ENCODE data around the gene JAM3.

The JAM3 gene

GRCh38 chr11:134144744-134145143 is 75.9 kb downstream of the JAM3 start:
- no peak overlapping the region for H3K9ac ChIP-seq (ENCODE audit: low read depth in 1 of 2, low read length in 2 of 2)
- peaks cover 0 to 13% of the 10 kb centered on the region in 2 donors for H3K36me3 ChIP-seq (ENCODE audit: control insufficient read depth in 1 of 2, insufficient read depth in 2 of 2, low read length in 2 of 2)
- H3K4me3 ChIP-seq (ENCODE audit: low read depth in 1 of 2, low read length in 2 of 2): no peak overlapping the region
- H3K4me1 ChIP-seq (ENCODE audit: control insufficient read depth in 1 of 2, insufficient read depth in 2 of 2, low read length in 2 of 2): no peaks in the 10 kb centered on the region
- H3K27ac ChIP-seq (ENCODE audit: low read depth, low read length): no peak overlapping the region
- H3K27me3 ChIP-seq (ENCODE audit: control insufficient read depth in 1 of 2, insufficient read depth in 2 of 2, low read length in 2 of 2): no peaks in the 10 kb centered on the region
- no peaks in the 10 kb centered on the region for H3K9me3 ChIP-seq (ENCODE audit: control insufficient read depth in 1 of 2, low read length in 2 of 2)

GRCh38 chr11:134145715-134146114 is 76.8 kb downstream of the JAM3 start:
- Histone ChIP-seq H3K9me3 (ENCODE audit: control insufficient read depth in 1 of 2, low read length in 2 of 2) (no peaks in the 10 kb centered on the region), H3K4me1 (ENCODE audit: control insufficient read depth in 1 of 2, insufficient read depth in 2 of 2, low read length in 2 of 2) (no peaks in the 10 kb centered on the region), H3K36me3 (ENCODE audit: control insufficient read depth in 1 of 2, insufficient read depth in 2 of 2, low read length in 2 of 2) (peaks cover 3 to 20% of the 10 kb centered on the region in 2 donors), H3K9ac (ENCODE audit: low read depth in 1 of 2, low read length in 2 of 2) (no peak overlapping the region), H3K27ac (ENCODE audit: low read depth, low read length) (no peak overlapping the region), H3K4me3 (ENCODE audit: low read depth in 1 of 2, low read length in 2 of 2) (no peak overlapping the region), H3K27me3 (ENCODE audit: control insufficient read depth in 1 of 2, insufficient read depth in 2 of 2, low read length in 2 of 2) (no peaks in the 10 kb centered on the region)

DNA sequence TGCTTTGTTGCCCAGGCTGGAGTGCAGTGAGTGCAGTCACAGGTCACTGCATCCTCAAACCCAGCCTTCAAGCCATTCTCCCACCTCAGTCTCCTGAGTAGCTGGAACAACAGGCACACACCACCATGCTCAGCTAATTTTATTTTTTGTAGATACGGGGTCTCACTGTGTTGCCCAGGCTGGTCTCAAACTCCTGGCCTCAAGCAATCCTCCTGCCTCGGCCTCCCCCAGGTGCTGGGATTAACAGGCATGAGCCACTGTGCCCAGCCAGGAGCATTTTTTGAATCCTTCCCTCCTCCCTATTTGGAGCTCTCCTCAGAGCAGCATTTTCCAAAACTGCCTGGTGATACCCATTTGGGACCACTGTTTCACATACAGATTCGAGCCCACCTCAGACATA is 77.7 kb downstream of the JAM3 start:
- Histone ChIP-seq H3K4me1 (ENCODE audit: control insufficient read depth in 1 of 2, insufficient read depth in 2 of 2, low read length in 2 of 2) (no peaks in the 10 kb centered on the region), H3K27me3 (ENCODE audit: control insufficient read depth in 1 of 2, insufficient read depth in 2 of 2, low read length in 2 of 2) (no peaks in the 10 kb centered on the region), H3K9ac (ENCODE audit: low read depth in 1 of 2, low read length in 2 of 2) (no peak overlapping the region), H3K4me3 (ENCODE audit: low read depth in 1 of 2, low read length in 2 of 2) (no peak overlapping the region), H3K9me3 (ENCODE audit: control insufficient read depth in 1 of 2, low read length in 2 of 2) (no peaks in the 10 kb centered on the region), H3K27ac (ENCODE audit: low read depth, low read length) (no peak overlapping the region), H3K36me3 (ENCODE audit: control insufficient read depth in 1 of 2, insufficient read depth in 2 of 2, low read length in 2 of 2) (peaks cover 7 to 29% of the 10 kb centered on the region in 2 donors)

GRCh38 chr11:134149371-134149770 is 80.5 kb downstream of the JAM3 start:
- H3K4me1 ChIP-seq (ENCODE audit: control insufficient read depth in 1 of 2, insufficient read depth in 2 of 2, low read length in 2 of 2): no peaks in the 10 kb centered on the region
- H3K9me3 ChIP-seq (ENCODE audit: control insufficient read depth in 1 of 2, low read length in 2 of 2): no peaks in the 10 kb centered on the region
- peaks cover 21 to 52% of the 10 kb centered on the region in 2 donors for H3K36me3 ChIP-seq (ENCODE audit: control insufficient read depth in 1 of 2, insufficient read depth in 2 of 2, low read length in 2 of 2)
- no peak overlapping the region for H3K9ac ChIP-seq (ENCODE audit: low read depth in 1 of 2, low read length in 2 of 2)
- no peak overlapping the region for H3K4me3 ChIP-seq (ENCODE audit: low read depth in 1 of 2, low read length in 2 of 2)
- no peaks in the 10 kb centered on the region for H3K27me3 ChIP-seq (ENCODE audit: control insufficient read depth in 1 of 2, insufficient read depth in 2 of 2, low read length in 2 of 2)
- no peak overlapping the region for H3K27ac ChIP-seq (ENCODE audit: low read depth, low read length)

GRCh38 chr11:134150195-134150903 is 81.5 kb downstream of the JAM3 start:
- Histone ChIP-seq H3K27me3 (ENCODE audit: control insufficient read depth in 1 of 2, insufficient read depth in 2 of 2, low read length in 2 of 2) (no peaks in the 10 kb centered on the region), H3K36me3 (ENCODE audit: control insufficient read depth in 1 of 2, insufficient read depth in 2 of 2, low read length in 2 of 2) (peaks cover 21 to 53% of the 10 kb centered on the region in 2 donors), H3K4me1 (ENCODE audit: control insufficient read depth in 1 of 2, insufficient read depth in 2 of 2, low read length in 2 of 2) (no peaks in the 10 kb centered on the region), H3K9me3 (ENCODE audit: control insufficient read depth in 1 of 2, low read length in 2 of 2) (no peaks in the 10 kb centered on the region), H3K9ac (ENCODE audit: low read depth in 1 of 2, low read length in 2 of 2) (no peak overlapping the region), H3K4me3 (ENCODE audit: low read depth in 1 of 2, low read length in 2 of 2) (no peak overlapping the region), H3K27ac (ENCODE audit: low read depth, low read length) (no peak overlapping the region)

DNA sequence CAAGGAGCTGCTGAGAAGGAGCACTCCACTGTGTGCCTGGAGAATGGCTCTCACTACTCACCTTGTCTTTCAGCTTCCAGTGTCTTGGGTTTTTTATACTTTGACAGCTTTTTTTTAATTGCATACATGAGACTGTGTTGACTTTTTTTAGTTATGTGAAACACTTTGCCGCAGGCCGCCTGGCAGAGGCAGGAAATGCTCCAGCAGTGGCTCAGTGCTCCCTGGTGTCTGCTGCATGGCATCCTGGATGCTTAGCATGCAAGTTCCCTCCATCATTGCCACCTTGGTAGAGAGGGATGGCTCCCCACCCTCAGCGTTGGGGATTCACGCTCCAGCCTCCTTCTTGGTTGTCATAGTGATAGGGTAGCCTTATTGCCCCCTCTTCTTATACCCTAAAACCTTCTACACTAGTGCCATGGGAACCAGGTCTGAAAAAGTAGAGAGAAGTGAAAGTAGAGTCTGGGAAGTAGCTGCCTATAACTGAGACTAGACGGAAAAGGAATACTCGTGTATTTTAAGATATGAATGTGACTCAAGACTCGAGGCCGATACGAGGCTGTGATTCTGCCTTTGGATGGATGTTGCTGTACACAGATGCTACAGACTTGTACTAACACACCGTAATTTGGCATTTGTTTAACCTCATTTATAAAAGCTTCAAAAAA is 82.3 kb downstream of the JAM3 start:
- Histone ChIP-seq H3K27me3 (ENCODE audit: control insufficient read depth in 1 of 2, insufficient read depth in 2 of 2, low read length in 2 of 2) (no peaks in the 10 kb centered on the region), H3K9me3 (ENCODE audit: control insufficient read depth in 1 of 2, low read length in 2 of 2) (no peaks in the 10 kb centered on the region), H3K4me3 (ENCODE audit: low read depth in 1 of 2, low read length in 2 of 2) (no peak overlapping the region), H3K9ac (ENCODE audit: low read depth in 1 of 2, low read length in 2 of 2) (no peak overlapping the region), H3K4me1 (ENCODE audit: control insufficient read depth in 1 of 2, insufficient read depth in 2 of 2, low read length in 2 of 2) (no peaks in the 10 kb centered on the region), H3K27ac (ENCODE audit: low read depth, low read length) (no peak overlapping the region), H3K36me3 (ENCODE audit: control insufficient read depth in 1 of 2, insufficient read depth in 2 of 2, low read length in 2 of 2) (peaks cover 21 to 62% of the 10 kb centered on the region in 2 donors)

GRCh38 chr11:134152696-134153095 is 83.8 kb downstream of the JAM3 start:
- Histone ChIP-seq H3K9me3 (ENCODE audit: control insufficient read depth in 1 of 2, low read length in 2 of 2) (no peaks in the 10 kb centered on the region), H3K4me3 (ENCODE audit: low read depth in 1 of 2, low read length in 2 of 2) (no peak overlapping the region), H3K27me3 (ENCODE audit: control insufficient read depth in 1 of 2, insufficient read depth in 2 of 2, low read length in 2 of 2) (no peaks in the 10 kb centered on the region), H3K4me1 (ENCODE audit: control insufficient read depth in 1 of 2, insufficient read depth in 2 of 2, low read length in 2 of 2) (no peaks in the 10 kb centered on the region), H3K9ac (ENCODE audit: low read depth in 1 of 2, low read length in 2 of 2) (no peak overlapping the region), H3K36me3 (ENCODE audit: control insufficient read depth in 1 of 2, insufficient read depth in 2 of 2, low read length in 2 of 2) (peaks cover 23 to 75% of the 10 kb centered on the region in 2 donors), H3K27ac (ENCODE audit: low read depth, low read length) (no peak overlapping the region)

DNA sequence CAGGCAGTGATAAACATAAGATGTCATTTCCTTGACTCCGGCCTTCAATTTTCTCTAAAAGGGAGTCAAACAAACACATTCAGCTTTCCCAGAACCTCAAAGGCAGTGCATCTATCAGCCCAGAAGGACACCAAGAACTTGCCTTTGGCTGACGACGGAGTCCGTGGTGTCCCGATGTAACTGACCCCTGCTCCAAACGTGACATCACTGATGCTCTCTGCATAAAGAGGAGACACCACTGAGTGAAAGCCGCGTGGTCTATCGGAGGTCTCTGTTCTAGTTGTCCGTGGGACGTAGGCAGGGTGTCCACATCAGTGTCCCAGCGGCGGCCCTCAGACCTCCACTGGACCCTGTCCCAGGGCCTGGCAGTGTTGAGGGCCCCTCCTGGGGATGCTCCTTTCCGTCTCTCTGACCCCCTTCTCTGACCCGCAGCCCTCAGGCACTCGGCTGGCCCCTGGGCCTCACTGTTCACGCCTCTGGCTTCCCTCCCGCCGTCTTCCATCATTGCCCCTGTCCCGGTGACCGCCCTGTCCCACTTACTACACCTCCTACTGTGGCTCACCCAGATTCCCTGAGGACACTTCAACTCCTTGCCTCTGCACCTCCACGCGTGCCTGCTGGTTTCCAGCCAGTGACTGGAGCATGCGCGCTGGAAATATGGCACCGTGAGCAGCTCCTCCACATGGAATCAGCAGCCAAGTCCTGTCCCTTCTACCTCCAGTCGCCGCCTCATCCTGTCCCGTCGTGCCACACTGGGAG is 84.5 kb downstream of the JAM3 start:
- Histone ChIP-seq H3K27me3 (ENCODE audit: control insufficient read depth in 1 of 2, insufficient read depth in 2 of 2, low read length in 2 of 2) (no peaks in the 10 kb centered on the region), H3K27ac (ENCODE audit: low read depth, low read length) (no peak overlapping the region)

DNA sequence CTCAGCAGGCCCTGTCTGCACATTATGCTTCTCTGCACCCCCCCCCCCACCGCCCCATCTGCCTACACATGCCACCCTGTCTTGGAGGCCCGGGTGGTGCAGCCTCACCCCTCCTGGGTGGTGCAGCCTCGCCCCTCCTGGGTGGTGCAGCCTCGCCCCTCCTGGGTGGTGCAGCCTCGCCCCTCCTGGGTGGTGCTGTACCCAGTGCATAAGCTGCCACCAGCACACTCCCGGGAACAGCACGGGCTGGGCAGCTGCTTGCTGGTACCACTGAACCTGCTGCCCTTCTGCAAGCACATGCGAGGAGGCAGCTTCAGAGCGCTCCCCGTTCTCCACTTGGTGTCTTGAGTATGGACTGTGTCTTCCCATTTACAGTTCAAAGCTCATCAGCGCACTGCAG is 85.6 kb downstream of the JAM3 start:
- Histone ChIP-seq H3K36me3 (ENCODE audit: control insufficient read depth in 1 of 2, insufficient read depth in 2 of 2, low read length in 2 of 2) (peaks cover 26 to 80% of the 10 kb centered on the region in 2 donors), H3K9me3 (ENCODE audit: control insufficient read depth in 1 of 2, low read length in 2 of 2) (no peaks in the 10 kb centered on the region), H3K27ac (ENCODE audit: low read depth, low read length) (no peak overlapping the region), H3K4me1 (ENCODE audit: control insufficient read depth in 1 of 2, insufficient read depth in 2 of 2, low read length in 2 of 2) (no peaks in the 10 kb centered on the region), H3K9ac (ENCODE audit: low read depth in 1 of 2, low read length in 2 of 2) (no peak overlapping the region), H3K4me3 (ENCODE audit: low read depth in 1 of 2, low read length in 2 of 2) (no peak overlapping the region), H3K27me3 (ENCODE audit: control insufficient read depth in 1 of 2, insufficient read depth in 2 of 2, low read length in 2 of 2) (no peaks in the 10 kb centered on the region)

More for the DNA sequence above, 84.5 kb downstream of the JAM3 start:
- Histone ChIP-seq H3K4me1 (ENCODE audit: control insufficient read depth in 1 of 2, insufficient read depth in 2 of 2, low read length in 2 of 2) (no peaks in the 10 kb centered on the region), H3K9ac (ENCODE audit: low read depth in 1 of 2, low read length in 2 of 2) (no peak overlapping the region), H3K9me3 (ENCODE audit: control insufficient read depth in 1 of 2, low read length in 2 of 2) (no peaks in the 10 kb centered on the region), H3K4me3 (ENCODE audit: low read depth in 1 of 2, low read length in 2 of 2) (no peak overlapping the region), H3K36me3 (ENCODE audit: control insufficient read depth in 1 of 2, insufficient read depth in 2 of 2, low read length in 2 of 2) (peaks cover 23 to 81% of the 10 kb centered on the region in 2 donors)

- H3K27ac ChIP-seq (ENCODE audit: low read depth, low read length): no peak overlapping the region
- no peak overlapping the region for H3K9ac ChIP-seq (ENCODE audit: low read depth in 1 of 2, low read length in 2 of 2)
- H3K4me1 ChIP-seq (ENCODE audit: control insufficient read depth in 1 of 2, insufficient read depth in 2 of 2, low read length in 2 of 2): no peaks in the 10 kb centered on the region
- H3K9me3 ChIP-seq (ENCODE audit: control insufficient read depth in 1 of 2, low read length in 2 of 2): no peaks in the 10 kb centered on the region
- H3K36me3 ChIP-seq (ENCODE audit: control insufficient read depth in 1 of 2, insufficient read depth in 2 of 2, low read length in 2 of 2): peaks cover 25 to 84% of the 10 kb centered on the region in 2 donors
- no peak overlapping the region for H3K4me3 ChIP-seq (ENCODE audit: low read depth in 1 of 2, low read length in 2 of 2)
- H3K27me3 ChIP-seq (ENCODE audit: control insufficient read depth in 1 of 2, insufficient read depth in 2 of 2, low read length in 2 of 2): no peaks in the 10 kb centered on the region
Observed at GRCh38 chr11:134155456-134155855, 86.6 kb downstream of the JAM3 start.
